HG02970 (cell line): ENCODE results near the gene CCNH.

Source experiments
- ATAC-seq: cut with Tn5 transposase; IDR thresholded peaks from one replicate; pipeline ENCODE4 v1.9.1; 2021; ENCODE audit warnings: mild to moderate bottlenecking, moderate library complexity, moderate number of reproducible peaks; ENCODE audit not compliant: unreplicated experiment, low FRiP score

The CCNH gene

GRCh38 chr5:87367243-87367642 is 45.5 kb downstream of the CCNH start:
- no peak for ATAC-seq

GRCh38 chr5:87361536-87362213 is 51.1 kb downstream of the CCNH start:
- no peak for ATAC-seq

GRCh38 chr5:87361031-87361445 is 51.7 kb downstream of the CCNH start:
- ATAC-seq: no peak

GRCh38 chr5:87360132-87360531 is 52.6 kb downstream of the CCNH start:
- ATAC-seq: no peak

GRCh38 chr5:87359106-87359505 is 53.6 kb downstream of the CCNH start:
- no peak for ATAC-seq

GRCh38 chr5:87354496-87354895 is 58.2 kb downstream of the CCNH start:
- ATAC-seq: peak; percentile 91

- ATAC-seq: no peak
These were observed 64.9 kb downstream of the CCNH start for GRCh38 chr5:87347841-87348240.

GRCh38 chr5:87347272-87347671 is 65.5 kb downstream of the CCNH start:
- no peak for ATAC-seq
